HFFc6 (cell line): ENCODE measurements around the gene NDUFS3. TPM values are rescaled to one million over a fixed set of nuclear protein-coding genes. Genes with fewer than 3 reads are reported as not detected.
"Not testable (repeated sequence)": the region's sequence is repeated elsewhere in the genome, so short reads cannot be mapped to it uniquely, and the experiment has no call there.

ENCODE experiments used
- DNase-seq: peaks from one replicate; pipeline ENCODE4 v3.0.0-alpha.2; 2018
- H3K27ac Mint-ChIP-seq: 2 replicates; pipeline ENCODE4 v1.8.0; 2020; ENCODE audit warnings: mild to moderate bottlenecking, mixed read lengths
- H3K27me3 Mint-ChIP-seq: 2 replicates; pipeline ENCODE4 v1.8.0; 2021; ENCODE audit warnings: mild to moderate bottlenecking, moderate library complexity, mixed read lengths; ENCODE audit not compliant: insufficient read depth
- H3K36me3 Mint-ChIP-seq: 2 replicates; pipeline ENCODE4 v1.8.0; 2021; ENCODE audit warnings: low read depth, mixed read lengths
- H3K4me1 Mint-ChIP-seq: 2 replicates; pipeline ENCODE4 v1.8.0; 2020; ENCODE audit warnings: low read depth, mixed read lengths
- H3K4me3 Mint-ChIP-seq: 2 replicates; pipeline ENCODE4 v1.8.0; 2020; ENCODE audit warnings: mild to moderate bottlenecking, moderate library complexity, mixed read lengths
- H3K9me3 Mint-ChIP-seq: 2 replicates; pipeline ENCODE4 v1.8.0; 2020; ENCODE audit warnings: mild to moderate bottlenecking, mixed read lengths
- CTCF ChIP-seq: fragments of 200-600 bp; sonication (generic); IDR thresholded peaks from 2 replicates; pipeline ENCODE4 v1.5.0; 2021; ENCODE audit warnings: antibody characterized with exemption, mild to moderate bottlenecking
- total RNA-seq, 6 experiments: library from RNA; stranded (reverse); fragmentation: NEBNext Ultra II Directional; extraction: Animal tissue kit (Norgen Biotek cat#: 25700); gene quantifications; 2 replicates in 1 of 6; 3 replicates in 5 of 6; pipeline ENCODE4 v1.2.3, GENCODE V29; 2021

The NDUFS3 gene
- total RNA-seq, 6 experiments from 2014 or later = 97.0 to 105 (median 99.8) TPM

DNA sequence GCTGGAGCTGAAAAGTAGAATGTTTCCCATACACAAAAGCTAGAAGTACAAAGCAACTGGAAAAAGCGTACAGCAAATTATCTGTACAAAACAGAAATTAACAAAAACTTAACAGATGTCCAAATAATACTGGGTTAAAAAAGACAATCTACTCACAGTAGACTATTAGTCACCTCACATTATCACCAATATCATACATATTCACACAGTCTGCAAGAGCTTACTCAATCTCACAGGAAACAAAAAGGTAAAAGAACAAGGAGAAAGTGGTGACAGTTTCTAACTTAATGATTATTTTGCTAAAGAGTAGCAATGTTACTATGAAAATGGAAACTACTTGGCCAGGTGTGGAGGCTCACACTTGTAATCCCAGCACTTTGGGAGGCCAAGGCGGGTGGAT is 37.8 kb upstream of the NDUFS3 start:
- peaks cover 13% of the 10 kb centered on the region for H3K36me3 Mint-ChIP-seq
- H3K4me1 Mint-ChIP-seq = peaks cover 46% of the 10 kb centered on the region
- H3K27me3 Mint-ChIP-seq = no peaks in the 10 kb centered on the region; the same call in 1 of the 2 replicates
- no peaks in the 10 kb centered on the region for H3K9me3 Mint-ChIP-seq
- peak overlapping the region; percentile 91 for H3K27ac Mint-ChIP-seq
- peak overlapping the region; percentile 73 for H3K4me3 Mint-ChIP-seq
- DNase-seq = no peak
- TF ChIP-seq CTCF = no peak

DNA sequence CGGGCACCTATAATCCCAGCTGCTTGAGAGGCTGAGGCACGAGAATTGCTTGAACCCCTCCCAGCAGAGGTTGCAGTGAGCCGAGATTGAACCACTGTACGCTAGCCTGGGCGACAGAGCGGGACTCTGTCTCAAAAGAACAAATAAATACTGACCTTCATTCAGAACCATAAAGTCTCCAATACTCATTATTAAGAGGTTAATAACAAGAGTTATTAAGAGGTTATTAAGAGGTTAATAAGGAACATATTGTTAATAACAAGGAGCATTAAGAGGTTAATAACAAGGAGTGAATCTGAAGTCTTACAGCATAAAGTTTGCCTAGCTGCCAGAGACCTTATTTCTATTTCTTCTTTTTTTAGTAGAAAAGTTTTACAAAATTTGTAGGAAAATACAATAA is 33.6 kb upstream of the NDUFS3 start:
- Mint-ChIP-seq H3K27me3 (no peaks in the 10 kb centered on the region), H3K36me3 (peaks cover 8% of the 10 kb centered on the region)

GRCh38 chr11:47546274-47546673 is 32.6 kb upstream of the NDUFS3 start:
- not testable (repeated sequence) for H3K4me3 Mint-ChIP-seq, DNase-seq, H3K27ac Mint-ChIP-seq, H3K9me3 Mint-ChIP-seq, H3K27me3 Mint-ChIP-seq
- peaks cover 43% of the 10 kb centered on the region for H3K4me1 Mint-ChIP-seq
- peaks cover 14% of the 10 kb centered on the region for H3K36me3 Mint-ChIP-seq

More for the DNA sequence above, 33.6 kb upstream of the NDUFS3 start:
- no peak for DNase-seq
- H3K4me3 Mint-ChIP-seq = no peak overlapping the region
- peaks cover 43% of the 10 kb centered on the region for H3K4me1 Mint-ChIP-seq
- TF ChIP-seq CTCF = no peak
- H3K9me3 Mint-ChIP-seq = no peaks in the 10 kb centered on the region
- H3K27ac Mint-ChIP-seq = no peak overlapping the region

DNA sequence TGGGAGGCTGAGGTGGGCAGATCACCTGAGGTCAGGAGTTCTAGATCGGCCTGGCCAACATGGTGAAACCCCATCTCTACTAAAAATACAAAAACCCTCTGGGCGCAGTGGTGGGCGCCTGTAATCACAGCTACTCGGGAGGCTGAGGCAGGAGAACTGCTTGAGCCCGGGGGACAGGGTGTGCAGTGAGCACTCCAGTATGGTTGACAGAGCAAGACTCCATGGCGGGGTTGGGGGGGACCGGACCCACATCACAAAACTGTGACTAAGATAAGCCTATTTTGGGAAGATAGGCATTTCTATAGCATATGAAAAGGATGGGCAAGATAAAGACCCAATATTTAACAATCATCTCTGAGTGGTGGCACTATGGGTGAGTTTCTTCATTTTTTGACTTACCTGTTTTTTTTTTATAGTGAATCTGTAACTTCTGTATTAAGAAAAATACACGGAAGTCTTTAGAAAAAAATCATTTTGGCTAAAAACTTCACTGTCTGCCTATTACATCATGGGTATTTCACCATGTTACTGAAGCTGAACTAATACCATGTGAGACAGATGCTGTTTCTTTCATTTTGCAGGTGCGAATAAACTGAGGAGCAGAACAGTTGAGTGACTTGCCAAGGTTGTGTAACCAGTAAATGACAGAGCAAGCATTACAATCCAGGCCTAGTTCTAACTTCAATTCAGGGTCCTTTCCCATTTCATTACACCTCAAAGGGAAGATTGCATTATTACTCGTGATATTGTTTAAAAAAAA is 28.4 kb upstream of the NDUFS3 start:
- no peak for DNase-seq
- peaks cover 44% of the 10 kb centered on the region for H3K4me1 Mint-ChIP-seq
- H3K36me3 Mint-ChIP-seq = peaks cover 24% of the 10 kb centered on the region
- H3K27ac Mint-ChIP-seq = peak overlapping the region; percentile 21; the same call in 1 of the 2 replicates
- H3K9me3 Mint-ChIP-seq = no peaks in the 10 kb centered on the region
- H3K27me3 Mint-ChIP-seq = no peaks in the 10 kb centered on the region
- no peak for TF ChIP-seq CTCF
- peak overlapping the region; percentile 99 for H3K4me3 Mint-ChIP-seq

DNA sequence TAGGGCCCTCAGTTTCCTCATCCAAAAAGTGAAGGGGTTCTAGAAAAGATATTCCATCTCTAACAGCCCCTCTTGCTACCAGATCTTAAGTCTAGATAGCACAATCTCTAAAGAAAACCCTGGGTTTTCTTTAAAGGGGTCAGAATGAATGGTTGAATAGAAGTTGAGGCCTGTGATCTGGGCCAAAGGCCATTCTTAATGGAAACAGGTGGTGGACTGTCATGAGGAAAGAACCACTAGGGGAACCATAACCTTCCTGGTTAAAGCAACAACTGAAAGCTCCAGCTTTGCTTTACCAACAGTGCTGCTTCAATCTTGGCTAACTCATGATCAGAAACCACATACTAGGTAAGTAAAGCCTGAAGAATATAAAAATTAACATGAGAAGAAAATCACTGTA is 27.8 kb upstream of the NDUFS3 start:
- Mint-ChIP-seq H3K4me3 (peak overlapping the region; percentile 99), H3K27me3 (no peaks in the 10 kb centered on the region), H3K36me3 (peaks cover 24% of the 10 kb centered on the region), H3K4me1 (peaks cover 44% of the 10 kb centered on the region), H3K9me3 (no peaks in the 10 kb centered on the region), H3K27ac (peak overlapping the region; percentile 97)
- peak; percentile 70 for TF ChIP-seq CTCF
- peak; percentile 28 for DNase-seq

DNA sequence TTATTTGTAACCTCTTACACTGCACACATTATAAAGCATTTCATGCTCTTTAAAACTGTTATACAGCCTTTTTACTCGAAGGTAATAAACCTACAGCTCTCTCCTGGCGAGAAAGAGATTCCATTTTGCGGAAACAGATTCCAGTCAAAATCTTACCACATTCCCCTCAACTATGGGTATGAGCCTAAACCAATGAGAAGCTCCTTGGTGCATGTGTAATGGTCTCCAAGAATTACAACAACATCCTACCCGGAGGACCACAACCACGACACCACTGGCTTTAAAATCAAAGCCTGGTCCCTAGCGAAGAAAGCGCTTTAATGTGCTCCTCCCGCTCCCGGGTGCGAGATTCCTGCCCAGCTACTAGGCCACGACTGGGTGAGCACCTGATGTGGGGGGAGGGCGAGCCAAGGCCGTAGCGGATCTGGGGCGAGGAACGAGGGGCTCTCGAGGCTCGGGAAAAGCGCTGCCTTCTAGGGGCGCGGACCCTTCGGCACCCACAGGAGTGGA is 26.8 kb upstream of the NDUFS3 start:
- peak overlapping the region; percentile 97 for H3K27ac Mint-ChIP-seq
- H3K4me1 Mint-ChIP-seq = peaks cover 44% of the 10 kb centered on the region
- H3K4me3 Mint-ChIP-seq = peak overlapping the region; percentile 99
- H3K9me3 Mint-ChIP-seq = no peaks in the 10 kb centered on the region
- no peak for TF ChIP-seq CTCF
- H3K36me3 Mint-ChIP-seq = peaks cover 24% of the 10 kb centered on the region
- no peaks in the 10 kb centered on the region for H3K27me3 Mint-ChIP-seq
- peak; percentile 26 for DNase-seq
